SK-N-SH (cell line): ENCODE results near the gene JAM2.

Source experiments
- TCF12 ChIP-seq: IDR thresholded peaks from 2 replicates; pipeline ENCODE4 v1.4.0; 2012
- TF ChIP-seq, protein P1 (sequence below): fragments of 150-350 bp; IDR thresholded peaks from 2 replicates; pipeline ENCODE4 v1.6.1; 2016; ENCODE audit warnings: mild to moderate bottlenecking, low read depth, low read length
- TF ChIP-seq, protein P2 (sequence below): IDR thresholded peaks from 2 replicates; pipeline ENCODE4; 2012

DNA sequence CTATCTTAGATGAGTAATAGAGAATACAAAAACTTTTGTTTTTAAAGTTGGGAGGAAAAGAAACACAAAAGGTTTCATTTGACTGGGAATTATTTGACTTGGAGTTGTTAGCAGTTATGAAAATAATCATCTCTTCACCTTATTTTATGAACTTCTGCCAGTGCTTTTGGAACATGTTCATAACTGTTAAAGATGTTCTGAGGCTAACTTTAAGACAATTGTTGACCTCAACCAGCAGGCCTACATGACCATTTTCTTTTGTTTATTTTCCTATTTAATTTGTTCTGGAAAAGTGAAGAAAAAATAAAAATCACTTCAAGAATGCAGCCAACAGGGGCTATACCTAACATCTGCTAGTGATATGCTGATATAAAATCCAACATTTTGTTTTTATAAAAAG, 37.4 kb downstream of the JAM2 start:
- TF ChIP-seq, protein P1, sequence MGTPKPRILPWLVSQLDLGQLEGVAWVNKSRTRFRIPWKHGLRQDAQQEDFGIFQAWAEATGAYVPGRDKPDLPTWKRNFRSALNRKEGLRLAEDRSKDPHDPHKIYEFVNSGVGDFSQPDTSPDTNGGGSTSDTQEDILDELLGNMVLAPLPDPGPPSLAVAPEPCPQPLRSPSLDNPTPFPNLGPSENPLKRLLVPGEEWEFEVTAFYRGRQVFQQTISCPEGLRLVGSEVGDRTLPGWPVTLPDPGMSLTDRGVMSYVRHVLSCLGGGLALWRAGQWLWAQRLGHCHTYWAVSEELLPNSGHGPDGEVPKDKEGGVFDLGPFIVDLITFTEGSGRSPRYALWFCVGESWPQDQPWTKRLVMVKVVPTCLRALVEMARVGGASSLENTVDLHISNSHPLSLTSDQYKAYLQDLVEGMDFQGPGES: no peak
- no peak for TF ChIP-seq TCF12
- TF ChIP-seq, protein P2, sequence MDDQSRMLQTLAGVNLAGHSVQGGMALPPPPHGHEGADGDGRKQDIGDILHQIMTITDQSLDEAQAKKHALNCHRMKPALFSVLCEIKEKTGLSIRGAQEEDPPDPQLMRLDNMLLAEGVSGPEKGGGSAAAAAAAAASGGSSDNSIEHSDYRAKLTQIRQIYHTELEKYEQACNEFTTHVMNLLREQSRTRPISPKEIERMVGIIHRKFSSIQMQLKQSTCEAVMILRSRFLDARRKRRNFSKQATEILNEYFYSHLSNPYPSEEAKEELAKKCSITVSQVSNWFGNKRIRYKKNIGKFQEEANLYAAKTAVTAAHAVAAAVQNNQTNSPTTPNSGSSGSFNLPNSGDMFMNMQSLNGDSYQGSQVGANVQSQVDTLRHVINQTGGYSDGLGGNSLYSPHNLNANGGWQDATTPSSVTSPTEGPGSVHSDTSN: no peak
